ENCODE results near the gene INO80D. TPM values are rescaled to one million over a fixed set of nuclear protein-coding genes. Genes with fewer than 3 reads are reported as not detected.

INO80D gene
- total and polyA plus RNA-seq, 2 of the 13 experiments (the other 11 are each of a cell fraction or from before 2014, with no cell fraction given), result 7.6 to 7.9 TPM

DNA sequence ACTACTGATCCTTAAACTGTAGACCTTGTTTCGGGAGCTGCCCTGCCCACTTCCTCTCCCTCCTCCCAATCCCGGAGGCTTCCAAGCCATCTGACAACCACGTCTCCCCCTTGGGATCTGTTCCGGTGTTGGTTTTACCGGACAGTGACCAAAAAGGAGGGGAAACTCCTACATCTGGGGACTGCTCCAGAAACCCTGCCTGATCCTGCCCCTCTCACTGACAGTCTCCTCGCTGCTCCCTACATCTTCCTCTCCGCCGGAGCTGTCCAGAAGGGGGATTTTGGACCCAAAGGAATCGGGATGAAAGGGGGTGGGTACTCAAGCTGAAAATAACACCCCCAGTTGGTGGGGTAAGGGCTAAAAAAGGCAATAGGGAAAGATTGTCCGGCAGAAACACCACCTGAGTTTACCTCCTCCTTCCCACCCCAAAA lies 1.5 kb downstream of the INO80D start (continued):
- peak; percentile 55; the same call in 1 of the 2 replicates for TF ChIP-seq TARDBP (CRISPR knock-in tag; IDR thresholded peaks at IDR 0.05)
- no peak for TF ChIP-seq ZNF121 (CRISPR knock-in tag; IDR thresholded peaks at IDR 0.05)
- TF ChIP-seq, protein P1, sequence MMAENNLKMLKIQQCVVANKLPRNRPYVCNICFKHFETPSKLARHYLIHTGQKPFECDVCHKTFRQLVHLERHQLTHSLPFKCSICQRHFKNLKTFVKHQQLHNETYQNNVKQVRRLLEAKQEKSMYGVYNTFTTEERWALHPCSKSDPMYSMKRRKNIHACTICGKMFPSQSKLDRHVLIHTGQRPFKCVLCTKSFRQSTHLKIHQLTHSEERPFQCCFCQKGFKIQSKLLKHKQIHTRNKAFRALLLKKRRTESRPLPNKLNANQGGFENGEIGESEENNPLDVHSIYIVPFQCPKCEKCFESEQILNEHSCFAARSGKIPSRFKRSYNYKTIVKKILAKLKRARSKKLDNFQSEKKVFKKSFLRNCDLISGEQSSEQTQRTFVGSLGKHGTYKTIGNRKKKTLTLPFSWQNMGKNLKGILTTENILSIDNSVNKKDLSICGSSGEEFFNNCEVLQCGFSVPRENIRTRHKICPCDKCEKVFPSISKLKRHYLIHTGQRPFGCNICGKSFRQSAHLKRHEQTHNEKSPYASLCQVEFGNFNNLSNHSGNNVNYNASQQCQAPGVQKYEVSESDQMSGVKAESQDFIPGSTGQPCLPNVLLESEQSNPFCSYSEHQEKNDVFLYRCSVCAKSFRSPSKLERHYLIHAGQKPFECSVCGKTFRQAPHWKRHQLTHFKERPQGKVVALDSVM (CRISPR knock-in tag; IDR thresholded peaks at IDR 0.05), result no peak
- TF ChIP-seq NONO (IDR thresholded peaks at IDR 0.05), result no peak
- TF ChIP-seq NONO (CRISPR knock-in tag; conservative IDR thresholded peaks at IDR 0.05), result peak; percentile 41; the same call in 1 of the 2 replicates
- no peak; the same call in 1 of the 2 replicates for TF ChIP-seq ZNF234 (CRISPR knock-in tag; conservative IDR thresholded peaks at IDR 0.05)
- TF ChIP-seq CREM (IDR thresholded peaks at IDR 0.05), result no peak
- no peak for TF ChIP-seq CREM (CRISPR knock-in tag; IDR thresholded peaks at IDR 0.05)
- TF ChIP-seq PRMT3 (CRISPR knock-in tag; IDR thresholded peaks at IDR 0.05; ENCODE audit: borderline replicate concordance, low read depth), result no peak
- TF ChIP-seq ZNF777 (CRISPR knock-in tag; IDR thresholded peaks at IDR 0.05), result no peak
- TF ChIP-seq, protein P2, sequence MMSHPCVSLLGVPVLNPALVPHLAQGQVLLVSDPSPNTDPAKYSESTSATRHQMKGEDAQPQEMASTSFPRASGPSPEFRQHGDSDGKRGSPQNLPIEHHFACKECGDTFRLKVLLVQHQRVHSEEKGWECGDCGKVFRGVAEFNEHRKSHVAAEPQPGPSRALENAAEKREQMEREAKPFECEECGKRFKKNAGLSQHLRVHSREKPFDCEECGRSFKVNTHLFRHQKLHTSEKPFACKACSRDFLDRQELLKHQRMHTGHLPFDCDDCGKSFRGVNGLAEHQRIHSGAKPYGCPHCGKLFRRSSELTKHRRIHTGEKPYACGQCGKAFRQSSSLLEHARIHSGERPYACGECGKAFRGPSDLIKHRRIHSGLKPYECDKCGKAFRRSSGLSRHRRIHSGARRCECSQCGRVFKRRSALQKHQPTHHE (CRISPR knock-in tag; IDR thresholded peaks at IDR 0.05; ENCODE audit: borderline replicate concordance), result 0 out of 2 replicates have a peak, but pooled peaks have one; percentile 43
- TF ChIP-seq, protein P3, sequence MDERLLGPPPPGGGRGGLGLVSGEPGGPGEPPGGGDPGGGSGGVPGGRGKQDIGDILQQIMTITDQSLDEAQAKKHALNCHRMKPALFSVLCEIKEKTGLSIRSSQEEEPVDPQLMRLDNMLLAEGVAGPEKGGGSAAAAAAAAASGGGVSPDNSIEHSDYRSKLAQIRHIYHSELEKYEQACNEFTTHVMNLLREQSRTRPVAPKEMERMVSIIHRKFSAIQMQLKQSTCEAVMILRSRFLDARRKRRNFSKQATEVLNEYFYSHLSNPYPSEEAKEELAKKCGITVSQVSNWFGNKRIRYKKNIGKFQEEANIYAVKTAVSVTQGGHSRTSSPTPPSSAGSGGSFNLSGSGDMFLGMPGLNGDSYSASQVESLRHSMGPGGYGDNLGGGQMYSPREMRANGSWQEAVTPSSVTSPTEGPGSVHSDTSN (CRISPR knock-in tag; IDR thresholded peaks at IDR 0.05), result no peak
- no peak for TF ChIP-seq AGO1 (IDR thresholded peaks at IDR 0.05; ENCODE audit: low read depth, low read length, poor library complexity, severe bottlenecking)
- TF ChIP-seq, protein P4, sequence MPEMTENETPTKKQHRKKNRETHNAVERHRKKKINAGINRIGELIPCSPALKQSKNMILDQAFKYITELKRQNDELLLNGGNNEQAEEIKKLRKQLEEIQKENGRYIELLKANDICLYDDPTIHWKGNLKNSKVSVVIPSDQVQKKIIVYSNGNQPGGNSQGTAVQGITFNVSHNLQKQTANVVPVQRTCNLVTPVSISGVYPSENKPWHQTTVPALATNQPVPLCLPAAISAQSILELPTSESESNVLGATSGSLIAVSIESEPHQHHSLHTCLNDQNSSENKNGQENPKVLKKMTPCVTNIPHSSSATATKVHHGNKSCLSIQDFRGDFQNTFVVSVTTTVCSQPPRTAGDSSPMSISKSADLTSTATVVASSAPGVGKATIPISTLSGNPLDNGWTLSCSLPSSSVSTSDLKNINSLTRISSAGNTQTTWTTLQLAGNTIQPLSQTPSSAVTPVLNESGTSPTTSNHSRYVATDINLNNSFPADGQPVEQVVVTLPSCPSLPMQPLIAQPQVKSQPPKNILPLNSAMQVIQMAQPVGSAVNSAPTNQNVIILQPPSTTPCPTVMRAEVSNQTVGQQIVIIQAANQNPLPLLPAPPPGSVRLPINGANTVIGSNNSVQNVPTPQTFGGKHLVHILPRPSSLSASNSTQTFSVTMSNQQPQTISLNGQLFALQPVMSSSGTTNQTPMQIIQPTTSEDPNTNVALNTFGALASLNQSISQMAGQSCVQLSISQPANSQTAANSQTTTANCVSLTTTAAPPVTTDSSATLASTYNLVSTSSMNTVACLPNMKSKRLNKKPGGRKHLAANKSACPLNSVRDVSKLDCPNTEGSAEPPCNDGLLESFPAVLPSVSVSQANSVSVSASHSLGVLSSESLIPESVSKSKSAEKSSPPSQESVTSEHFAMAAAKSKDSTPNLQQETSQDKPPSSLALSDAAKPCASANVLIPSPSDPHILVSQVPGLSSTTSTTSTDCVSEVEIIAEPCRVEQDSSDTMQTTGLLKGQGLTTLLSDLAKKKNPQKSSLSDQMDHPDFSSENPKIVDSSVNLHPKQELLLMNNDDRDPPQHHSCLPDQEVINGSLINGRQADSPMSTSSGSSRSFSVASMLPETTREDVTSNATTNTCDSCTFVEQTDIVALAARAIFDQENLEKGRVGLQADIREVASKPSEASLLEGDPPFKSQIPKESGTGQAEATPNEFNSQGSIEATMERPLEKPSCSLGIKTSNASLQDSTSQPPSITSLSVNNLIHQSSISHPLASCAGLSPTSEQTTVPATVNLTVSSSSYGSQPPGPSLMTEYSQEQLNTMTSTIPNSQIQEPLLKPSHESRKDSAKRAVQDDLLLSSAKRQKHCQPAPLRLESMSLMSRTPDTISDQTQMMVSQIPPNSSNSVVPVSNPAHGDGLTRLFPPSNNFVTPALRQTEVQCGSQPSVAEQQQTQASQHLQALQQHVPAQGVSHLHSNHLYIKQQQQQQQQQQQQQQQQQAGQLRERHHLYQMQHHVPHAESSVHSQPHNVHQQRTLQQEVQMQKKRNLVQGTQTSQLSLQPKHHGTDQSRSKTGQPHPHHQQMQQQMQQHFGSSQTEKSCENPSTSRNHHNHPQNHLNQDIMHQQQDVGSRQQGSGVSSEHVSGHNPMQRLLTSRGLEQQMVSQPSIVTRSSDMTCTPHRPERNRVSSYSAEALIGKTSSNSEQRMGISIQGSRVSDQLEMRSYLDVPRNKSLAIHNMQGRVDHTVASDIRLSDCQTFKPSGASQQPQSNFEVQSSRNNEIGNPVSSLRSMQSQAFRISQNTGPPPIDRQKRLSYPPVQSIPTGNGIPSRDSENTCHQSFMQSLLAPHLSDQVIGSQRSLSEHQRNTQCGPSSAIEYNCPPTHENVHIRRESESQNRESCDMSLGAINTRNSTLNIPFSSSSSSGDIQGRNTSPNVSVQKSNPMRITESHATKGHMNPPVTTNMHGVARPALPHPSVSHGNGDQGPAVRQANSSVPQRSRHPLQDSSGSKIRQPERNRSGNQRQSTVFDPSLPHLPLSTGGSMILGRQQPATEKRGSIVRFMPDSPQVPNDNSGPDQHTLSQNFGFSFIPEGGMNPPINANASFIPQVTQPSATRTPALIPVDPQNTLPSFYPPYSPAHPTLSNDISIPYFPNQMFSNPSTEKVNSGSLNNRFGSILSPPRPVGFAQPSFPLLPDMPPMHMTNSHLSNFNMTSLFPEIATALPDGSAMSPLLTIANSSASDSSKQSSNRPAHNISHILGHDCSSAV (CRISPR knock-in tag; IDR thresholded peaks at IDR 0.05; ENCODE audit: borderline replicate concordance), result no peak

All from HepG2 (cell line).